Esophagus muscularis mucosa (tissue), 4 donors: ENCODE data around the gene DNAJC11. TPM values are rescaled to one million over a fixed set of nuclear protein-coding genes. Genes with fewer than 3 reads are reported as not detected.
A peak's percentile ranks its signal among the peaks of the same experiment; 100 is the strongest.

ENCODE experiments used
- DNase-seq: peaks from one replicate; pipeline ENCODE4 v3.0.0-alpha.2; 2017; ENCODE audit errors: extremely low spot score
- H3K27ac ChIP-seq, 4 donors: fragments of 200-600 bp; sonication (generic); replicated peaks in 1 of 4; 1 replicate in 3 of 4; 2 replicates in 1 of 4; pipeline ENCODE4 v1.5.1; 2016 to 2019; ENCODE audit warnings: mild to moderate bottlenecking in 1 of 4
- H3K27me3 ChIP-seq, 4 donors: fragments of 200-600 bp; sonication (generic); one replicate each; pipeline versions ENCODE4 v1.5.1 to v1.6.0; 2016 to 2019
- H3K36me3 ChIP-seq, 4 donors: fragments of 200-600 bp; sonication (generic); one replicate each; pipeline ENCODE4 v1.5.1; 2016 to 2019
- H3K4me1 ChIP-seq, 4 donors: fragments of 200-600 bp; sonication (generic); one replicate each; pipeline ENCODE4 v1.5.1; 2016 to 2019
- H3K4me3 ChIP-seq, 4 donors: fragments of 200-600 bp; sonication (generic); 1 replicate in 2 of 4; 2 replicates in 2 of 4; pipeline ENCODE4 v1.5.1; 2016 to 2019; ENCODE audit warnings: mild to moderate bottlenecking in 4 of 4, moderate library complexity in 1 of 4
- H3K9me3 ChIP-seq, 4 donors: fragments of 200-600 bp; sonication (generic); 1 replicate in 3 of 4; 2 replicates in 1 of 4; pipeline ENCODE4 v1.5.1; 2016 to 2019
- EP300 ChIP-seq: sonication (generic); formaldehyde crosslinking; IDR thresholded peaks from one replicate; pipeline ENCODE4 v1.6.1; 2017; ENCODE audit warnings: antibody characterized with exemption
- POLR2A ChIP-seq: fragments of 450-650 bp; IDR thresholded peaks from one replicate; pipeline ENCODE4 v1.6.1; 2017; ENCODE audit warnings: antibody characterized with exemption, moderate library complexity, mild to moderate bottlenecking, low read depth
- POLR2AphosphoS5 ChIP-seq, 2 donors: sonication (generic); formaldehyde crosslinking; IDR thresholded peaks; one replicate each; pipeline ENCODE4 v1.6.1; 2017; ENCODE audit warnings: antibody characterized with exemption in 2 of 2
- WGBS: methylation state at CpG from one replicate; pipeline ENCODE4 v1.1.5; 2018; 5-methylcytosine and 5-hydroxymethylcytosine counted together
- intact Hi-C: fragments of 100-400 bp; cut with DNase I; formaldehyde crosslinking; loops from one replicate; pipeline ENCODE4 v1.15.1; 2023
- total RNA-seq, 4 donors: library from RNA; depleted of rRNA; stranded (reverse); fragments of >200 nt; gene quantifications; one replicate each; pipeline versions ENCODE4 v1.1.0 to v1.2.1, GENCODE V29; 2016
- TF ChIP-seq, protein P1 (sequence below), 3 experiments: fragments of 200-600 bp in 2 of 3; fragments of 450-650 bp in 1 of 3; sonication (generic) in 2 of 3; IDR thresholded peaks; one replicate each; pipeline ENCODE4 v1.5.1; 2017 to 2019; ENCODE audit warnings: antibody characterized with exemption in 3 of 3, mild to moderate bottlenecking in 2 of 3, moderate library complexity in 1 of 3

DNAJC11 gene
- total RNA-seq, 4 donors from 2014 or later: 19.4 to 37.8 (median 29.0) TPM

DNA sequence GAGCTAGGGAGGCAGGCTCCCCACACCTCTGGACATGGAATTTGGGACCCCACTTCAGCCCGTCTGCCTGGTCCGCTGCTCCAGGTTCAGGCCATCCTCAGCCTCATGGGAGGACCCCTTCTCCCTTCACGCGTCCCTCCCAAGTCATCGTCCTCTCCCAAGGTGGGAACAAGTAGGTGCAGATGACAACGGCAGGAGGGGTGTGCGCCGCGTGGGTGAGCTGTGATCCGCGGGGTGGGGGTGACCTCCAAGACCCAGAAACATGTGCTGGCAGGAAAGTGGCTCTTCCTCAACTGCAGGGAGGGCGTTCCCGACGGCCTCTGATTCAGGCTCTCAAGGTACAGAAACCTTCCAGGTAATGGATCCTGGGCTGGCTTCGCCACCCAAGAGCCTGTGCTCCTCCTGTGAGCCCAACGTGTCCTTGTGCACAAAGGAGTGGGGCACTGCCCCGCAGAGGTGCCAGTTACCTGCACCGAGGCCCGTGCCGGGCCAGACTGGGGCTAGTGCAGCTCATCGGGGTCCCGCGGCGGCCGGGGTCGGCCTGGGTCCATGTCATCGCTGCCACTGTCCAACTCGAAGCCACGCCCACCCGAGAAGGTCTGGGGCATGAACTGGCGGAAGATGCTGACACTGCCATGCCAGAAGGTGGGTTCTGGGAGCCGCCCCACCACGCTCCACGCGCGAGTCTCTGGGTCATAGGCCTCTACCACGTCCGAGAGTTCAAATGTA is 108.6 kb downstream of the DNAJC11 start:
- intact Hi-C loops: no loop called here

DNA sequence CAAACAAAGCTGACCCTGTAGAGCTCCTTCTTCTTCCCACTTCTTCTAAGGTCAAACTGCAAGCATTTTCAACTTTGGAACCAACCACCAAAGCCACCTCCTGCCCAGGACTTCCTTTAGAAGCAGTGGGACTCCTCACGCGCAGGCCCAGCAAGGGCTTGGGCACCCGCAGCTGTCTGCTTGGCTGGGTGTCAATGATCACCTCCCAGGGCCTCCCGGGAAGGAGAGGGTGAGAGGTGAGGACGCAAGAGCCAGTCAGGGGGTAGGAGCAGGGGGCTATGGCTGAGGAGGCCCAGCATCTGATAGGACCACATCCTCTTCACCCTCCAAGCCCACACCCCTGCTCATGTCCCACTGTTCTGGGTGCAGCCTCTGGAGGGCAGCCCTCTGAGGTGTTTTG is 109.2 kb downstream of the DNAJC11 start:
- Histone ChIP-seq H3K9me3 (no peaks in the 10 kb centered on the region), H3K27ac (peak overlapping the region in 3 of 4 donors; percentile 16 to 22 (median 17)), H3K27me3 (no peaks in the 10 kb centered on the region), H3K36me3 (peaks cover 74 to 100% (median 99%) of the 10 kb centered on the region in 4 donors), H3K4me1 (peaks cover 71 to 84% (median 77%) of the 10 kb centered on the region in 4 donors), H3K4me3 (no peak overlapping the region)
- no peak for DNase-seq
- TF ChIP-seq EP300 (no peak), POLR2A (no peak), POLR2AphosphoS5 (IDR thresholded peaks at IDR 0.05) (no peak)
- TF ChIP-seq, protein P1, sequence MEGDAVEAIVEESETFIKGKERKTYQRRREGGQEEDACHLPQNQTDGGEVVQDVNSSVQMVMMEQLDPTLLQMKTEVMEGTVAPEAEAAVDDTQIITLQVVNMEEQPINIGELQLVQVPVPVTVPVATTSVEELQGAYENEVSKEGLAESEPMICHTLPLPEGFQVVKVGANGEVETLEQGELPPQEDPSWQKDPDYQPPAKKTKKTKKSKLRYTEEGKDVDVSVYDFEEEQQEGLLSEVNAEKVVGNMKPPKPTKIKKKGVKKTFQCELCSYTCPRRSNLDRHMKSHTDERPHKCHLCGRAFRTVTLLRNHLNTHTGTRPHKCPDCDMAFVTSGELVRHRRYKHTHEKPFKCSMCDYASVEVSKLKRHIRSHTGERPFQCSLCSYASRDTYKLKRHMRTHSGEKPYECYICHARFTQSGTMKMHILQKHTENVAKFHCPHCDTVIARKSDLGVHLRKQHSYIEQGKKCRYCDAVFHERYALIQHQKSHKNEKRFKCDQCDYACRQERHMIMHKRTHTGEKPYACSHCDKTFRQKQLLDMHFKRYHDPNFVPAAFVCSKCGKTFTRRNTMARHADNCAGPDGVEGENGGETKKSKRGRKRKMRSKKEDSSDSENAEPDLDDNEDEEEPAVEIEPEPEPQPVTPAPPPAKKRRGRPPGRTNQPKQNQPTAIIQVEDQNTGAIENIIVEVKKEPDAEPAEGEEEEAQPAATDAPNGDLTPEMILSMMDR (IDR thresholded peaks at IDR 0.05): no peak
- intact Hi-C loops: no loop called here
- WGBS: no CpG with 5 or more reads among the region's 5 CpGs

More for the DNA sequence above, 108.6 kb downstream of the DNAJC11 start:
- H3K27me3 ChIP-seq: no peaks in the 10 kb centered on the region
- peaks cover 71 to 84% (median 77%) of the 10 kb centered on the region in 4 donors for H3K4me1 ChIP-seq
- 87% methylated on average over 20 of the region's 38 CpGs for WGBS
- H3K4me3 ChIP-seq: no peak overlapping the region
- peak overlapping the region in 3 of 4 donors; percentile 16 to 22 (median 17) for H3K27ac ChIP-seq
- no peaks in the 10 kb centered on the region for H3K9me3 ChIP-seq
- TF ChIP-seq POLR2A: no peak
- no peak for TF ChIP-seq POLR2AphosphoS5 (IDR thresholded peaks at IDR 0.05)
- TF ChIP-seq EP300: no peak
- TF ChIP-seq, protein P1 (IDR thresholded peaks at IDR 0.05): no peak
- H3K36me3 ChIP-seq: peaks cover 80 to 100% (median 99%) of the 10 kb centered on the region in 4 donors
- DNase-seq: no peak

DNA sequence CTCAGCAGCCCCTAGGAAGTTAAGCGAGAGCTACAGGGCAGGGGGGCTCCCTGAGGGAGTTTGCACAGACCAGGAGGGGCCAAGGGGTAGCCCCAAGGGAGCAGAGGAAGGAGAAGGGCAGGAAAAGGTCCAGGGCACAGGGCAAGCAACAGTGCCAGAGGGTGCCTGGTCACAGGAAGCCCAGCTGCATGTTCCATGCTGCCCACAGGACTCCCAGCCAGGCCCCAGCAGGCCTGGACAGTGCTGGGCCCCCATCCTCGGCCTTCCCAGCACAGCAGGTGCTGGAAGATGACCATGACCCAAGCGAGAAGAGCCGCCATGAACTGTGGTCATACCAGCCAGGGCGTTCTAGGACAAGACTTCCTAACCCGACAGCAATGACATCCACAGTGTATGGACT is 110.0 kb downstream of the DNAJC11 start:
- Histone ChIP-seq H3K27ac (peak overlapping the region in 2 of 4 donors; percentile 16 to 39), H3K4me3 (no peak overlapping the region), H3K9me3 (no peaks in the 10 kb centered on the region), H3K36me3 (peaks cover 66 to 96% (median 94%) of the 10 kb centered on the region in 4 donors), H3K27me3 (no peaks in the 10 kb centered on the region), H3K4me1 (peaks cover 70 to 84% (median 77%) of the 10 kb centered on the region in 4 donors)
- intact Hi-C loops: no loop called here
- TF ChIP-seq EP300 (no peak), POLR2AphosphoS5 (IDR thresholded peaks at IDR 0.05) (no peak), POLR2A (no peak)
- TF ChIP-seq, protein P1 (IDR thresholded peaks at IDR 0.05): no peak
- no peak for DNase-seq
- 84% methylated on average over 6 of the region's 6 CpGs for WGBS

DNA sequence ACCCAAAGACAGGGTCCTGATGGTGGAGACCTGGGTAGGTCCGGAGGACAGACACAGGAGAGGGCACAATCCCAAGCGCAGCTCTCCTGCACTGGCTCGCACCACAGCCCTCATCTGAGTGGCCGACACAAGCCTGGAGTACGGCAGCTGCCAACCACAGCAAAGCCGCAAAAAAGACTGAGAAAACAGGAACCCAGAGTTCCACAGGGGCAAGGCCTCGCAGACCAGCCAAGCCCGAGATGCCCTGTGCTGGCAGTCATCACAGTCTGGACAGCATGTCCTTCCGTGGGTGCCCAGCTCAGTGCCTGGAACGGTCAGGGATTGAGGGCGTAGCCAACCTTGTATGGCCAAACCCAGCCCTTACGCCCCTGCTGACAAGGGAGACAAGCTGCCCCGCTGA is 110.4 kb downstream of the DNAJC11 start:
- no peak for TF ChIP-seq POLR2AphosphoS5 (IDR thresholded peaks at IDR 0.05)
- no peak for TF ChIP-seq POLR2A
- TF ChIP-seq EP300: no peak
- TF ChIP-seq, protein P1 (IDR thresholded peaks at IDR 0.05): no peak
- H3K4me1 ChIP-seq: peaks cover 69 to 84% (median 77%) of the 10 kb centered on the region in 4 donors
- WGBS: 75% methylated on average over 12 of the region's 13 CpGs
- H3K9me3 ChIP-seq: no peaks in the 10 kb centered on the region
- intact Hi-C loops: no loop called here
- peak overlapping the region in 2 of 4 donors; percentile 16 to 39 for H3K27ac ChIP-seq
- DNase-seq: no peak
- peaks cover 64 to 91% (median 90%) of the 10 kb centered on the region in 4 donors for H3K36me3 ChIP-seq
- H3K27me3 ChIP-seq: no peaks in the 10 kb centered on the region
- H3K4me3 ChIP-seq: no peak overlapping the region
